Lung (tissue), 12 donors: ENCODE measurements around the gene CRX. TPM values are rescaled to one million over a fixed set of nuclear protein-coding genes. Genes with fewer than 3 reads are reported as not detected.
A peak's percentile ranks its signal among the peaks of the same experiment; 100 is the strongest.

Experiments used
- ATAC-seq: fragments of 200-7000 bp; cut with Tn5 transposase; one replicate; pipeline ENCODE4 v1.9.1; 2020; ENCODE audit warnings: moderate number of reproducible peaks; ENCODE audit not compliant: insufficient read depth, low FRiP score
- DNase-seq, 3 donors: peaks; one replicate each; pipeline ENCODE4 v3.0.0-alpha.2; 2013 to 2017
- H3K27ac ChIP-seq, 2 donors: one replicate each; pipeline ENCODE4 v1.5.1; 2013; ENCODE audit warnings: mild to moderate bottlenecking in 2 of 2, moderate library complexity in 2 of 2, control low read depth in 1 of 2, inconsistent platforms in 1 of 2, low read depth in 1 of 2, low read length in 1 of 2
- H3K27me3 ChIP-seq, 3 donors: one replicate each; pipeline ENCODE4 v1.5.1; 2013; ENCODE audit warnings: low read length in 2 of 3; ENCODE audit not compliant: control insufficient read depth in 3 of 3, insufficient read depth in 3 of 3
- H3K36me3 ChIP-seq, 4 donors: one replicate each; pipeline ENCODE4 v1.5.1; 2013; ENCODE audit warnings: low read length in 4 of 4, mild to moderate bottlenecking in 1 of 4, moderate library complexity in 1 of 4; ENCODE audit not compliant: control insufficient read depth in 4 of 4, insufficient read depth in 4 of 4
- H3K4me1 ChIP-seq, 5 donors: one replicate each; pipeline ENCODE4 v1.5.1; 2013; ENCODE audit warnings: low read length in 5 of 5, mild to moderate bottlenecking in 2 of 5, moderate library complexity in 1 of 5; ENCODE audit not compliant: control insufficient read depth in 5 of 5, insufficient read depth in 5 of 5
- H3K4me3 ChIP-seq: one replicate; pipeline ENCODE4 v1.5.1; 2013; ENCODE audit warnings: mild to moderate bottlenecking, control low read depth, moderate library complexity
- H3K9ac ChIP-seq, 2 donors: one replicate each; pipeline ENCODE4 v1.5.1; 2013; ENCODE audit warnings: low read length in 2 of 2, control low read depth in 1 of 2; ENCODE audit not compliant: insufficient read depth in 1 of 2
- H3K9me3 ChIP-seq, 4 donors: one replicate each; pipeline ENCODE4 v1.5.1; 2013; ENCODE audit warnings: low read length in 3 of 4, mild to moderate bottlenecking in 1 of 4, moderate library complexity in 1 of 4; ENCODE audit not compliant: control insufficient read depth in 4 of 4, insufficient read depth in 3 of 4
- CTCF ChIP-seq: IDR thresholded peaks from 2 replicates; pipeline ENCODE4 v1.5.1; 2012; ENCODE audit warnings: mild to moderate bottlenecking; ENCODE audit errors: control extremely low read depth, extremely low read depth
- WGBS, 2 donors: extraction: QIAGEN DNeasy Blood & Tissue Kit; methylation state at CpG; one replicate each; pipeline ENCODE4 v1.1.7; 2013; 5-methylcytosine and 5-hydroxymethylcytosine counted together
- polyA plus RNA-seq, 2 donors: library from polyadenylated mRNA; stranded (reverse); fragments of 200-250 nt; gene quantifications; one replicate each; pipeline ENCODE4 v1.2.1, GENCODE V29; 2013
- total RNA-seq, 2 donors: library from RNA; depleted of rRNA in 1 of 2; stranded (reverse); fragments of >200 nt in 1 of 2; gene quantifications; one replicate each; pipeline ENCODE4 v1.2.1, GENCODE V29; 2014 to 2021
- donor health status: control.
- donor health status: control.
- donor health status: Bipolar disorder and iron deficiency.
- donor health status: healthy.
- donor health status: DM: yes; HTN: yes; CAD: no.

Gene CRX
- total and polyA plus RNA-seq, 4 donors = 0.02 TPM; not detected in 3

GRCh38 chr19:47778049-47778953 lies 43.4 kb upstream of the CRX start, which contains the start of gene SELENOW:
Gene SELENOW (plus strand): TSS chr19:47778703. CDS start chr19:47778786, 83 bp downstream.
- ATAC-seq = peak; percentile 86
- peak; percentile 83 to 87 (median 85) for DNase-seq
- Histone ChIP-seq H3K36me3 (peaks cover 0 to 19% (median 5%) of the 10 kb centered on the region in 4 donors), H3K9me3 (no peaks in the 10 kb centered on the region), H3K4me3 (peak within 1 kb of the TSS; percentile 64), H3K27ac (peak within 1 kb of the TSS; percentile 97 to 98), H3K4me1 (peaks cover 0 to 19% (median 5%) of the 10 kb centered on the region in 5 donors), H3K27me3 (no peaks in the 10 kb centered on the region), H3K9ac (peak within 1 kb of the TSS; percentile 12 to 79)
- 0 to 1% methylated on average over 59 to 65 of the region's 65 CpGs for WGBS, 2 donors
- no peak for TF ChIP-seq CTCF

- Histone ChIP-seq H3K4me3 (peak overlapping the region; percentile 64), H3K9ac (peak overlapping the region in 1 of 2 donors; percentile 79), H3K27ac (peak overlapping the region; percentile 97 to 98), H3K9me3 (no peaks in the 10 kb centered on the region), H3K27me3 (no peaks in the 10 kb centered on the region), H3K36me3 (peaks cover 0 to 23% (median 5%) of the 10 kb centered on the region in 4 donors), H3K4me1 (peaks cover 0 to 19% (median 5%) of the 10 kb centered on the region in 5 donors)
- TF ChIP-seq CTCF = no peak
- 1 to 2% methylated on average over 19 to 20 of the region's 20 CpGs for WGBS, 2 donors
- ATAC-seq (peak; percentile 6), DNase-seq (peak in 1 of 3 donors; percentile 33)
These were observed 42.8 kb upstream of the CRX start for GRCh38 chr19:47778954-47779351.

GRCh38 chr19:47779524-47780214 lies 42.1 kb upstream of the CRX start:
- ATAC-seq = no peak
- Histone ChIP-seq H3K9me3 (no peaks in the 10 kb centered on the region), H3K9ac (no peak overlapping the region), H3K36me3 (peaks cover 0 to 30% (median 7%) of the 10 kb centered on the region in 4 donors), H3K4me1 (peaks cover 0 to 19% (median 5%) of the 10 kb centered on the region in 5 donors), H3K27me3 (no peaks in the 10 kb centered on the region), H3K4me3 (peak overlapping the region; percentile 64), H3K27ac (peak overlapping the region; percentile 97 to 98)
- DNase-seq = peak in 1 of 3 donors; percentile 51
- no peak for TF ChIP-seq CTCF
- 51 to 76% methylated on average over 24 of the region's 24 CpGs for WGBS, 2 donors
